Hindlimb muscle (tissue), 1 donor: ENCODE measurements around the gene GNE. TPM values are rescaled to one million over a fixed set of nuclear protein-coding genes. Genes with fewer than 3 reads are reported as not detected.
"Not testable (repeated sequence)": the region's sequence is repeated elsewhere in the genome, so short reads cannot be mapped to it uniquely, and the experiment has no call there.

Source experiments
- DNase-seq: peaks from one replicate; pipeline ENCODE4 v3.0.0-alpha.2; 2013
- polyA plus RNA-seq: library from polyadenylated mRNA; unstranded; fragments of 120-200 nt; gene quantifications from one replicate; pipeline ENCODE4 v1.2.1, GENCODE V29; 2013; ENCODE audit not compliant: insufficient read length

GNE gene
- polyA plus RNA-seq, 1 donor: 14.3 TPM

DNA sequence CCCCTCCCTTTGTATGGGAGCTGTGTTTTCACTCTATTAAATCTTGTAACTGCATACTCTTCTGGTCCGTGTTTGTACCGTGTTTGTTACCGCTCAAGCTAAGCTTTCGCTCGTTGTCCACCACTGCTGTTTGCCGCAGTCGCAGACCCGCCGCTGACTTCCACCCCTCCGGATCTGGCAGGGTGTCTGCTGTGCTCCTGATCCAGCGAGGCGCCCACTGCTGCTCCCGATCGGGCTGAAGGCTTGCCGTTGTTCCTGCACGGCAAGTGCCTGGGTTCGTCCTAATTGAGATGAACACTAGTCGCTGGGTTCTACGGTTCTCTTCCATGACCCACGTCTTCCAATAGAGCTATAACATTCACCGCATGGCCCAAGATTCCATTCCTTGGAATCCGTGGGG lies 6.6 kb upstream of the GNE start:
- no peak for DNase-seq

DNA sequence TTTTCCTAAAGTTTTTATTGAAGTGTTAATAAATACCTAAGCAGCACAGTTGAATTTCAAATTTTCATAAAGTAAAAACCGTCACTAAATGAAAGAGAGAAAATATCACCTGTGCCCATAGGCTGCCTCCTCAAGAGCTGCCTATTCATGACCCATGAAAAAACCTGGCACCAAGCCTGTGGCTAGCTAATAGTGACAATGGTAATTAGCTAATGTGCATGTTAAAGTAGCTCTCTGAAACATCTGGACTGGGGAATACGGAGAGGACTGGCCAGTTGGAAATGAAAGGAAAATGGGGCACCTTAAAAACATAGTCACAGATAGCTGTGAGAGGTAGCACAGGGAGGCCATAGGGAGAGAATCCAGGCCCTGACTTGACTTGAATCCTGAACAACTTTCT lies 5.4 kb upstream of the GNE start:
- DNase-seq: no peak

DNA sequence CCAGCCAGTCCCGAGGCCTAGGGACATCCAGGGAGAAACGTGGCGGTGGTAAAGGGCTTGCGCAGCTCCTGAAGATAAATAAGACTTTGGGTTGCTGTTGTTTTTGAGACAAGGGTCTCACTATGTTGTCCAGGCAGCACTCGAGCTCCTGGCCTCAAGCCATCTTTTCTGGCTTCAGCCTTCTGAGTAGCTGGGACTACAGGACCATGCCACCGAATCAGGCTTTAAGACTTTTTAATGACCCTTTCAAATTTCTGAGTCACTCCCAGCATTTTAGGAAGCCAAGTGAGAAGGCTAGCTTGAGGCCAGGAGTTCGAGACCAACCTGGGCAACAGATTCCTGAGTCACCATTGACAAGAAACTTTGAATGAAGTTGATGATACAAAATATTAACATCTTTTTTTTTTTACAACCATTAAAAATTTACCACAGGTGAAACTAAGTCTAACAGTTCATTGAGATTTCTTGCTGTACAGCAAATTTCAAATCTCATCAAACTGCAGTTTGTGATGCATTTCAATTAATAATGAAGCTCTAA lies 817 bp upstream of the GNE start:
- no peak for DNase-seq

DNA sequence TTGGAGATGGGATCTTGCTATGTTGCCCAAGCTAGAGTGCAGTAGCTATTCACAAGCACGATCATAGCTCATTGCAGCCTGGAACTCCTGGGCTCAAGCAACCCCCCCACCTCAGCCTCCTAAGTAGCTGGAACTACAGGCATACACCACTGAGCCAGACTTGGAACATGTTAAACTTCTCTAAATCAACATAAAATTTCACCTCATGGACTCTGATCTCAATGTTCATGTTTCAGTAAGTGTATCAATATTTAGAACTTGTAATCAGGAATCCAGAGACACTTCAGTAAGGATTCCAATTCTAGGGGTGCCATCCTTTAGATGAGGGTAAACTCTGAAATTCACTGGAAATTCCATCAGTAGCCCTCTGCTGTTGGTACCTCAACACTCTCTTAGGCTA lies 6.8 kb downstream of the GNE start:
- DNase-seq: no peak

DNA sequence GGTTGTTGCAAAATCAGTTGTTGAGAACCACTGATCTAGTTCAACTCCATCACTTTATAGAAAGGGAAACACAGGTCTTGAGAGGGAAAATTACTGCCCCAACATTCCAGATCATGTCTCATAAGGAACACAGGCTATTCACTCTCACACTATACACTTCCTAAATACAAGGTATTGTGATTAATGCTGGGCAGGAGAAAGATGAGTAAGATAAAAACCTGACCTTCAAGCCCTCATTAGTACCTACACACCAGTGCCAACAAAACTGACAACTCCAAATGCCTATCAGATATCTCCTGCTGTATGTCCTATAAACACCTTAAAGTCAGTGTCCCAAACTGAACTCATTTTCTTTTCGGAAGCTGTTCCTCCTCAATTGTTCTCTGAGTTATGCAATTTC lies 8.2 kb downstream of the GNE start:
- DNase-seq: no peak

DNA sequence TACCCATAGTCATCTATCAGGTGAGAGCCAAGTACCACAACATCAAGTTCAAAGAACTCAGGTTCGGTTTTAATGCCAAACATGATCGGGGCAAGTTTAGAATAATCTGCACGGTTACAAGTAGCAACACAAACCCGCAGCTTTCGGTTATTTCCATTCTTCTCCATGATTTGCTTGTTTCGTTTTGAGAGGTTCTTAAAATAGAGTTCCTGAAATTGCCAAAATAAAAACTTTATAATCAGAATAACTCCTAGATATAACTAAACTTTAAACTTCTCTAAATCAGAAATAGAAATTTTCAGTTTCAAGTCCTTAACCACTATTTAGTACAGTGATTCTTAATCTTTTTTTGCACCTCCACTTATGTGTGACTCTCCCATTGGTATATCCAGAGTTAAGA lies 9.1 kb downstream of the GNE start:
- DNase-seq: no peak

DNA sequence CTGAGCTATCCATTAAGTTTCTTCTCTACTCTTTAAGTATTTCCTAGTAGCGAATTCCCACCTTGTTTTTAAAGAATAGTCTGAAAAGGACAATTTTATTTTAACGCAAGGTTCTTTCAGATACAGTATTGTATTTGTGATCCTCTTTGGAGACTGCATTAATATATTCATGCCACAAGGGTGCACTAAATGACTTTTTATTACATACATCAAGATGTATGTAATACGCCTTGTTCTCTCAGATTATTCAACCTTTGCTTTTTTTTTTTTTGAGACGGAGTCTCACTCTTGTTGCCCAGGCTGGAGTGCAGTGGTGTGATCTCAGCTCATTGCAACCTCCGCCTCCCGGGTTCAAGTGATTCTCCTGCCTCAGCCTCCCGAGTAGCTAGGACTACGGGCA lies 10.2 kb downstream of the GNE start:
- DNase-seq: peak; percentile 11

DNA sequence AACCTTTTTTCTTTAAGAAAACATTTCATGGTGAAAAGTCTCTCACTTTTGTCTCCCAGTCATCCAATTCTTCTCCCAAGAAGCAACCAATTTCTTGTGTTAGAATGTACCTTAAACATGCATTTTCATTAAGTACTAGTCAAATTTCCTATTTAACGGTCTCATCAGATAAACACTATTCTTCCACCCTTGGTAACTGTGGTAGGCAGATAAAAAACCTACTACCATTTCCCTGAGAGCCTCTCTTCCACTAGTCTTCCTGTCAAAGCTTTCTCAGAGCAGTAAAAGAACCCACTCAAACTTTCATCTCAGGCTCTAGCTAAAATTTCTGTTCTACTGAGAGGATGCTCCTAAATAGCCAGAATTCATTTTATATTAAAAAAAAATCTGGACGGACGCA lies 10.9 kb downstream of the GNE start:
- no peak for DNase-seq

DNA sequence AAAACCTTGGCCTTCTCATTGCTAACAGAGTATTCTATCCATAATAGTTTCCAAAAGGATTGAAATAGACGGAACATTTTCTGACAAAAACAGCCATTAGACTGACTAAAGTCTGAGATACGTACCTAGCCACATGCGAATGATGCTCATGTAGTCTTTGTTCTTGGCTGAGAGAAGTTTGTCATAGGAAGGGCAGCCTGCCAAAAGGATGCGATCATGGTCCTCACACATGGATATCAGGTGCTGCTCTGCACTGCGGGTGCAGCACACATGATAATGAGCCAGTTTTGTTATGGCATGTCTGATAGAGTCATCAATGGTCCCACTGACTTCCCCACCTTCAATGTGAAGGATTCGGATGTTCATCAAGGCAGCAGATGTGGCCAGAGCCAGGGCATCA lies 12.3 kb downstream of the GNE start:
- DNase-seq: no peak

DNA sequence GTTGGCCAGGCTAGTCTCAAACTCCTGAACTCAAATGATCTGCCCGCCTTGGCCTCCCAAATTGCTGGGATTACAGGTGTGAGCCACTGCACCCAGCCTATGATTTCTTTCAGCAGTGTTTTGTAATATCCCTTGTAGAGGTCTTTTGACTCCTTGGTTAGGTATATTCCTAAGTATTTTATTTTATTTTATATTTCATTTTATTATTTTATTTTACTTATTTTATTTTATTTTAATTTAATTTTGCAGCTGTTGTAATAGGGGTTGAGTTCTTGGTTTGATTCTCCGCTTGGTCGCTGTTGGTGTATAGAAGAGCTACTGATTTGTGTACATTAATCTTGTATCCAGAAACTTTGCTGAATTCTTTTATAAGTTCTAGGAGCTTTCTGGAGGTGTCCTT lies 18.6 kb downstream of the GNE start:
- DNase-seq: not testable (repeated sequence)

DNA sequence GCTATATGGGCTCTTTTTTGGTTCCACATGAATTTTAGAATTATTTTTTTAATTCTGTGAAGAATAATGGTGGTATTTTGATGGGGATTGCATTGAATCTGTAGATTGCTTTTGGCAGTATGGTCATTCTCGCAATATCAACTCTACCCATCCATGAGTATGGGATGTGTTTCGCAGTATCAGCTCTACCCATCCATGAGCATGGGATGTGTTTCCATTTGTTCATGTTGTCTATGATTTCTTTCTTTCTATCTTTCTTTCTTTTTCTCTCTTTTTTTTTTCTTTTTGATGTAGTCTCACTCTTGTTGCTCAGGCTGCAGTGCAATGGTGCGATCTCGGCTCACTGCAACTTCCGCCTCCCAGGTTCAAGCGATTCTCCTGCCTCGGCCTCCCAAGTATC lies 19.0 kb downstream of the GNE start:
- DNase-seq: not testable (repeated sequence)

DNA sequence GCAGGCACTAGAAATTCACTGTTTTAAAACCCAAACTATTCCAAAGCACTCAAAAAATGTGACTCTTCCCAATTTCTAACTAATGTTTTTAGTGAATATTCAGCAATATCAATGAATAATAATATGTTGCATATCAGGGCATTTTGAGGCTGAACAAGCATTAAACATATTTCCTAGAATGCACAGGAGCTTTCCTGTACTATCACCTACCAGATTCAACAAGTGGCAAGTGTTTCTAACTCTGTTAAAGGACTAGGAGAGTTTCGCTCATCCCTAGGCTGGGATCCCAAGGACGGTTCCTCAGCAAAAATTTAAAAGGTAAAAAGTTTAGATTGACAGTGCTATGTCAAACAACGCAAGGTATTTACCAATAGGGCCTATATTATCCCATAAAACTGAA lies 21.0 kb downstream of the GNE start:
- DNase-seq: no peak

DNA sequence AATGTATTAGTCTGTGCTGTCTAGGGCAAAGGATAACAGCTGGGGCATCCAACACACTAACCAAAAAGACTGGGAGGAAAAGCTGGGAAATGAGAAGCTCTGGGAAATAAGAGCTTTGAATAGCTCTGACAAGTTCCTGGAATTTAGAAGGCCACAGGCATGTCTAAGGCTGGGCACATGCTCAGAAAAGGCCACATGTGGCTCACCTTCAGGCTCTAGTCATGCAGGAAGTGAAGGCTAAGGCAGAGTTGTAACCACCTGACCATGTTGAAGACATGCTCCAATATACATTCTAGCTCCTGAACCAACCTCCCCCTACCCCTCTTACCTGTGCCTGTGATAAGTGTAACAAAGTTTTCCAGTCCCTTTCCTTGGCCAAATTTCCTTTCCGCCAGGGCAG lies 35.8 kb downstream of the GNE start:
- DNase-seq: no peak

DNA sequence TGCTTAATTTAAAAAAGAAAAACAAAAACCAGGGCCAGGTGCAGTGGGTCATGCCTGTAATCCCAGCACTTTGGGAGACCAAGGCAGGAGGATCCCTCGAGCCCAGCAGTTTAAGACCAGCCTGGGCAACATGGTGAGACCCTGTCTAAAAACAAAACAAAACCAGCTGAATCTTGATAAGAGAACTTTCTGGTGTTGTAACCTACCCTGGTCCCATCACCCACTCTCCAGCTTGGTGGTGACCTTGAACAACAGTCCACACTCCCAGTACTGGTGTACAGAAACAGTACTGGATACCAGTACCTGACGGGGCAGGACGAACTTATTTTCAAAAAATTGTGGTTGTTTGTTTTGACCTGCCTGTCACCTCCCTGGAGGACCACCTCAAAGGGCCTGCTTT lies 36.6 kb downstream of the GNE start:
- DNase-seq: no peak

DNA sequence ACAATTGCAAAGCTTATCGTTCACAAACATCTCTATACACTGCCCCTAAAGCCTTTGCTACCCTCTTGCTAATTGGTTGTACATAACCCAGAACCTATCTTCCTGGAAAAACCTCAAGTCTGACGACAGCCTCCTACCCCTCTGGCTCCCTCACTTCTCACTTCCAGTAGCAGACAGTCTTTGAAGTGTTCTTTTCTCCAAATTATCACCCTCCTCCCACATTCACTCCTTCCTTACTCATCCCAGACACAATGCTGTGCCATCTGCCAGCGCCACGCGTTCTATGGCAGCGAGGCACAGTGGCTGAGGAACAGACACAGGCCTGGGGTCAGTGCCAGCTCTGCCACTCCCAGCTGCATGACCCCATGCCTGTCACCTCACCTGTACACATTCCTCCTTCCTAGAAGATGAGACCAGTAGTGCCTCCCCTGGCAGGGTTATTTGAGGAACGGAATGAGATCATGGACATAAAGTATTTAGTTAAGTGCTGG lies 39.8 kb downstream of the GNE start:
- no peak for DNase-seq

DNA sequence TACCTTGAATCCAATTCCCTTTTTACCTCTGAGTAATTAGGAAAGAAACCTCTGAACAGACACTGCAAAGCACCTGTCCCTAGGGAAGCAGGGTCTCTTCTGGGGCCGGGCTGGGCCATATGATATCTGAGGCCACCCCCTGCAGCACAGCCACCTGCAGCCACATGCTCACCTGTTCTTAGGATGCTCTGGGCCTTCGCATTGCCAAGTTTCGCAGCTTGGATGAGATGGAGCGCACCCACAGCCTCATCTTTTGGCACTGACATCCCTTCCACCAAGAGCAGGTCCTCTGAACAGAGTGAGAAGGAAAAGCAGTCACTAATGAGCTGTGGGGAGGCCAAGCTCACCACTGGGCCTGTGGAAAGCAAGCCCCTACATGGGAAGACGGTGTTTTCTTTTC lies 40.2 kb downstream of the GNE start:
- DNase-seq: no peak

DNA sequence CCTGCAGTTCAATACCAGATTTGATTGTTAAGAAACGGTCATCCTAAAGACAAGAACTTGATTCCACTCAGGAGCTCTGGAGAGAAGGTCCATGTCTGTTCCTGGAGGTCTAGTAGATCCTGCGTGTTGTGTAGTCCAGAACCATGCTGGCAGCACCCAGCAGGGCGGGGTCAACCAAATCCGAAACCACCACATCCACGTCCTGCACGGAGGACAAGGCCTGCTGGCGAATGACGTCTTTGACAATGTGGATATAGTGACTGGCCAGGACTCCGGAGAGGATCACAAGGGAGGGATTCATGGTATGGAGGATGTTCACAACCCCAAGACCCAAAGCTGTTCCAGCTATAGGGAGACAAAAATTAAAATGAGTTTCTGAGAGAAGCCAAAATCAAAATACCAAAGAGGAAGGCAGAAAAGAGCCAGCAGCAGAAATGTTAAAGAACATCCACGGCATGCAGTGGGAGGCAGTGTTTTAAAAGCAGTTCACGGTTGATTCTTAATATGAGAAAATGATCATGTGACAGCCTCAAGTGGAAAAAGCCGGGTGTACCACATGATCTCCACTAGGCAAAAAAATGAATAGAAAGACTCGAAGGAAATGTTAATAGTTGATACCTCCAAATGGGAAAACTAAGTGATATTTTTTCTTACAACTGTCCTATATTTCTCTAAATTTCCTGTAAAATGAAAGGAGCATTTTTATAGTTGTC lies 40.8 kb downstream of the GNE start:
- no peak for DNase-seq

DNA sequence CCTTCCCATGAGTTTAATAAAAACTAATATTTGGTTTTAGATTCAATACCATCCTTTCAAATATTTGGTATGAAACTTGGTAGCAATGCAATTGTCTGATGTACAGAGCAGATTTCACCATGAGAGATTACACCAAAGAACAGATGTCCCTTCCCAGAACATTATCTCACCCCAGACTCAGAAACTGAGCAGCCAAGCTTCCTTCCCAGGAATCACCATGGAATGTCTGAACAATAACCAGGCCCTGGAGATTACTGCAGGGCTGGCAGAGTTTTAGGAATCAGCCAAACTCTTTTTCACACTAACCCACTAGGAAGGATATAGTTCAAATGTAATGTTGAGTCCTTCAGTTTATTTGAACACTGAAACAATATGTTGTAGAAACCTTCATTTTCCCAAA lies 43.7 kb downstream of the GNE start:
- no peak for DNase-seq

DNA sequence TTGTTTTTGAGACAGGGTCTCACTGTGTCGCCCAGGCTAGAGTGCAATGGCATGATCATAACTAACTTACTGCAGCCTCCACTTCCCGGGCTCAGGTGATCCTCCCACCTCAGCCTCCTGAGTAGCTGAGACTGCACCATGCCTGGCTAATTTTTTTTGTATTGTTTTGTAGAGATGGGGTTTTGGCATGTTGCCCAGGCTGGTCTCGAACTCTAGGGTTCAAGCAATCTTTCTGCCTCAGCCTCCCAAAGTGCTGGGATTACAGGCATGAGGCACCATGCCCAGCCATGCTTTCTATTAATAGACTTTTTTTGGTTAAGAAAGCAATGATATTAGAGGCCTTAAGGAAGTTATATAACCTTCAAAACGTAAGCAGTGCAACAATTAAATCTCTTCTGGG lies 44.3 kb downstream of the GNE start:
- DNase-seq: no peak

DNA sequence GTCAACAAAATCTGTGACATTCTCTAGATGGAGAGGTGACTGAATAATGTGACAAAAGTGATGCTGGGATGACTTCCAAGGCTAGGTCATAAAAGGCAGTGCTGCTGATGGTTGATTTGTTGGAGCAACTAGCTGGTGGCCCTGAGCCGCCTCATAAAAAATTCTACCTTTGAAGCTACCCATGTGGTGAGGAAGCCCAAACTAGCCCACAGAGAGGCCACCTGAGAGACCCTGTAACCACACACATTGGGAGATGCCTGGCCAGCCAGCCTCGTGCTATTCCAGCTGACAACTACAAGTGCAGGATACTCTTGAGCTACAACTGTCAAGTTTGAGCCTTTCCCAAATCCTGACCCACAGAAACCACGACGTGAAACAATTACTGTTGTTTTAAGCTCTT lies 44.9 kb downstream of the GNE start:
- DNase-seq: no peak

DNA sequence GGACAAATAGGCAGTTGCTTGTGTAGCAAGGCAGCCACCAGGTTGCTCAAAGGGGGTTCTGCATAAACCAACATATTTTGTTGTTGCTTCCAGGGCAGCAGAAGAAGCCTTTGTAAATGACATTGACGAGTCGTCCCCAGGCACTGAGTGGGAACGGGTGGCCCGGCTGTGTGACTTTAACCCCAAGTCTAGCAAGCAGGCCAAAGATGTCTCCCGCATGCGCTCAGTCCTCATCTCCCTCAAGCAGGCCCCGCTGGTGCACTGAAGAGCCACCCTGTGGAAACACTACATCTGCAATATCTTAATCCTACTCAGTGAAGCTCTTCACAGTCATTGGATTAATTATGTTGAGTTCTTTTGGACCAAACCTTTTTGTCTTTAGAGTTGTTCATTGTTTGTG lies 46.7 kb downstream of the GNE start:
- DNase-seq: no peak

DNA sequence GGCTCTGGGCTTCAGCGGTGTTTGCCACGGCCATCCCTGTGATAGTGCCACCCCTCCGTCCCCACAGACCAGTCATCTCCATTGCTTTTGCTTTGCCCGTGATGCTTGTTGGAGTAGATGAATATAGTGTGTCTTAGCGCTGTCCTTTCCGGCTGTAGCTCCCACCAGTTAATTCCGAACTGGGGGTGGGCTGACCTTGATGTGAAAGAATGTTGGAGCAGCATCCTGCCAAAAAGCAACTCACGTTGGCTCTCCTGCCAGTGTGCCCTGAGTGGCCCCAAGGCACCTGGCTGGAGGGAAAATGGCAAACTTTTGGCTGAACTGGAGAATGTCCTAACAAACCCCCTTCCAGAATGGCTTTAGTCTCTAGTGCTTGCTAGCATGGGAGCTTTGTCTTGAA lies 47.5 kb downstream of the GNE start:
- no peak for DNase-seq

DNA sequence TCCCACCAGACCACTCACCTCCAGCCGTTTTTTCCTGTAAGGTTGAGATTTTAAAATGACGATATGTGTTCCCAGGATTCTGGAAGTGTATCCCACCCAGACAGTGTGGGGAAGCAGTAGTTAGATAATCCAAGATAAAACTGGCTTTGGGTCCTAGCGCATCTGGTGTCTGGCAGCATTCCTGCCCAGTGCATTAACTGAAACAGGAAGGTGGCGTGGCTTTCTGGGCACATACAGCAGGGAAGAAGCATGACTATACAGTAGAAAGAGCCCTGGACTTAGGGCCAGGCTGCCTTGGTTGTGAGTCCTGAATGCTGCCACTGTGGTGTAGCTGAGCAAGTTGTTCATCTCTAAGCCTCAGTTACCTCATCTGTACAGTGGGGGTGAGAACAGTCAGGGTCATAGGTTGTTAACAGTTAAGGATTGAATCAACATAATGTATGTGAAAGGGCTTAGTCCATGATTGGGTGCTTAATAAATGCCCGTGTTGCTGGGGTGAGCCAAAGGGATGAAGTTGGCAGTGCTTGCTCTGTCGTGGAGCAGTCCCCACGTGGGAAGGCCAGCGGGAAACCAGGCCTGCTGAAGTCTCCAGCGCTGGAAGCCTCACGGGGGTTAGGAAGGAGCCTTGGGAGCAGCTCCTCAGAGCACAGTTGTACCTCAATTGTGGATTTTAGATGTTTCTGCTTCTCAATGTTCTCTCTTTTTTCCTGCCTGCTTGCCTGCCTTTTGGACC lies 49.6 kb downstream of the GNE start:
- no peak for DNase-seq

DNA sequence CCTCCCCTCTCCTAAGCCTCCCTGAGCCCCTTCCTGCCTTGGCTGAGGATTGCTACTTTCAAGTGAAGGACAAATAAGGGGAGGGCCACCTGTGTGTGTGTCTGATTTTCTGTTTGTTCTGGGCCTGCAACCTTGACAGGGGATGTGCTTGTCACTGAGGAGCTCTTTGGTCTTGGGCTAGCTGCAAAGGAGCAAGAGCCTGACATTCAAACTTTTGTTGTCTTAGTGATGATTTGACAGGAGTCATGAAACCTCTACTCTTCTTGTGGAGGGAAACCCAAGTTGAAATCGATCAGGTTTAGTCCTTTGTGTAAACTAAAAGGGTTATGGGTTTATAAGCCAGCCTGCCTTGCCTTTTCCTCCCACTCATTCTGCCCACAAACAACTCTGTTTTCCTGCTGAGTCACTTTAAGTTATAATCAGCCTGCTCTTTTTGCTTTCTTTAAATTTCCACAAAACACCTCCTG lies 50.7 kb downstream of the GNE start:
- no peak for DNase-seq
